ENCODE measurements around the gene TMEM86A.

TMEM86A gene

DNA sequence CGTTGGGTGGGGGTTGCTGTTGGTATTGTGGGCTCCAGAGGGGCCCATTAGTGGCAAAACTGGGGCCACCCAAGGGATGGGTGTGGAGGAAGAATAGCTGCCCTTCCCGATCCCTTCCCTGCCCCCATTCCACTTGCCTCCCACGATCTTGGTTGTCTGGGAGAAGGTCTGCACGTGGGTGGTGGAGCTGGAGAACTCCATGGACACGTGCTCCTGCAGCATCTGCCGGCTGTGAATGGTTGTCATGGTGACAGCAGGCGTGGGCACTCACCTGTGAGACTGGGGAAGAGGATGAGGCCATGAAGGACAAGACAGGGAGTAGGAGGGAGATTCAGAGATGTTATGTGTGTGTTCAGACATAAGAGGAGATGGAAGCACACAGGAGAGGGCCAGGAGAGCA is 25.4 kb downstream of the TMEM86A start:
- no peak for DNase-seq (ENCODE audit: low read depth, low spot score)

DNA sequence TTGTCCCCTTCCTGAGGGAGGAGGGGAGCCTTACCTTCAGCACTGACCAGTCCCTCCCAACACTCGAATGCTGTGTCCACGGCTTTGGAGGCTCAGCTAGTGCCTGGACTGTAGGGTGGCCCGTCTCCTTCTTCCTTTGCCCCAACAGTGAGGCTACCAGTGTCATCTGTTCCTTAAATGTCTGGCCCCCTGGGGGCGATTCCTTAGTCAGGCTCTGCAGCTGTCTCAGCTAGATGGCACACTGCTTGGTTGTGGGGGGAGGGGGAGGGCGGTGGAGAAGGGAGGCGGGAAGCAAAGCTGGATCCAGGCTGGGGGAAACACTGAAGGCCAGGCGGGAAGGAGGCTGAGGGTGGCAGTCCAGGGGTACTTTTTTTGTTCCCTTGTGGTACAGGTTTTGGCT is 27.5 kb downstream of the TMEM86A start, which contains the start of gene IGSF22:
Gene IGSF22 (minus strand): TSS at position 149 of the 400 bp plus-strand sequence. CDS start 1,952 bp downstream, outside the sequence.
- DNase-seq (ENCODE audit: low read depth, low spot score): no peak

DNA sequence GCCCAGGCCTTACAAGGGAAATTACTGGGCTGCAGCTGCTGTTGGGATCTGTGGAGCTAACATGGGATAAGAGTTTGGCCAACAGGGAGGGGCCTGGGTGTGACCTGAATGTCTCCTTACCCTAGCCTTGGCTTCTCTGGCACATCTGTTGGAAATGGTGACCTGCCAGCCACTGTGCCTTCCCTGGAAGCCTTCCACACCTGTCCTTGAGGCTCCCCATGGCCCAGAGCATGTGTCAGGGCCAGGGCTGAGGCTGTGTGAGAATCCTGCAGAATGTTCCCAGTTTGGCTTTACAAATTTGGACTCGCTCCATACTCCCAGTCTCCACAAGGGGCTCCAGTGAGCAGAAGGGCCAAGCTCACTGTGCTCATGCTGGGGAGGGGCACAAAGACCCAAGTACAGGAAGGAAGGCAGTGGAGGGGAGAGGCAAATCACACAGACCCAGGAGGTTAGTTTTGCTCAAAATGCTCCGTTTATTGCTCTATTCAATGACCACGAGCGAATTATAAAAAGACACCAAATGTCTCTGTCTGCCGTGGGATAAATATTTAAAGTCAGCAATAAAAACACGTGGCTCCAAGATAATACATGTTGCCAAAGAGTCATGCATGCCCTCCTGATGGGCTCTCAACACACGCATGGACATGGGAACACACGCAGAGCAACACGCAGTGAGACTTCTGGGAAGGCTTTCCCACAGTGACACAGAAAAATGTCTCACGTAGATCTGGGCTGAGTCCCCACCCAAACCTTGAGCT is 29.1 kb downstream of the TMEM86A start:
- no peak for DNase-seq (ENCODE audit: low read depth, low spot score)

DNA sequence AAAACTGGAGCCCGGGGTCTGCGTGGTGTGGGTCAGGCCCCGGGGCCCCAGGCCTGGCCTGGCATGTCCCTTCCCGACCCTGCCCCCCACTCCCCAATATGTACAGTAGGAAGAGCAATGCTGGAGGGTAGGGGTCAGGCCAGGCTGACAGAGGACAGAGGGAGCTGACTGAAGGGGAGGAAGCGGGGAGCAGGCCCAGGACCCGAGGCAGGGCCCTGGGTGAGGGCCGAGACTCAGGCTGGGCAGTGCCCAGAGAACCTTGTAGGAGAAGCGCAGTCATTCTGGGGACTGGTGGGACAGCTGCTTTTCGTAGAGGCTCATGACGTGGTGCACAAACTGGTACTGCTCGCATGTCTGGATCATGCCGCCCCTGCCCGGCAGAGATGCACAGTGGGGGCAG is 30.1 kb downstream of the TMEM86A start:
- no peak for DNase-seq (ENCODE audit: low read depth, low spot score)

DNA sequence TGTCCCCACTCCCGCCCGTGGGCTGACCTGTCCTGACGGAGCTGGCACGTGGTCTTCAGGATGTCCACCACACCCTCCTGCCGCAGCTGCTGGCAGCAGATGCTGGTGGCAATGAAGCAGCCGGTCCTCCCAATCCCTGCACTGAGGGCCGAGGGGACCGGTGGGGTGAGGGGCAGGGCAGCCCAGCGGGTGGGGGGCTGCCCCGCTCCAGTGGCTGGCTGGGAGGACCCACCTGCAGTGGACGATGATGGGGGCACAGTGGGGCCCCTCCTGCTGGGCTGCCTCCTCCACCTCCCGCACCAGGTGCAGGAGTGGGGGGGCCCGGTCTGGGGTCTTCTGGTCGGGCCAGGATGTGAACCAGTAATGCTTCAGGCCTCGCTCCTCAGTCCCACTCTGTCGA is 30.8 kb downstream of the TMEM86A start:
- DNase-seq (ENCODE audit: low read depth, low spot score): no peak

DNA sequence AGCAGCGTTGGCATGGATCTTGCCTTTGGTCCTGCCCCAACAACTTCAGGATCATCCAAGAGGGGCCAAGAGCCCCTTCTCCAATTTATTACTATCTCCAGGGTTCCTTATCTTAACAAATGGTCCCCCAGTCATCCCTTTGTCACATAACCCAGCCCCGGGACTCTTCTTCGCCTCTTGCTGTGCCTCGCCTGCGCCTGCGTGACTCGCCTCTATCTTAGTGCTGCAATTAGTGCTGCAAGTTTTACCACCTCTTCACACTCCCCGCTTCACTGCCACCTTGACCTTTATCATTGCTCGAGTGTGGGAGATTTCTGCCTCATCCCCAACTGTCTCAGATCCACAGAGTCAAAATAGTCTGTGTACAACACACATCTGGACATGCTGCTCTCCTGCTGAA is 31.4 kb downstream of the TMEM86A start:
- no peak for DNase-seq (ENCODE audit: low read depth, low spot score)

DNA sequence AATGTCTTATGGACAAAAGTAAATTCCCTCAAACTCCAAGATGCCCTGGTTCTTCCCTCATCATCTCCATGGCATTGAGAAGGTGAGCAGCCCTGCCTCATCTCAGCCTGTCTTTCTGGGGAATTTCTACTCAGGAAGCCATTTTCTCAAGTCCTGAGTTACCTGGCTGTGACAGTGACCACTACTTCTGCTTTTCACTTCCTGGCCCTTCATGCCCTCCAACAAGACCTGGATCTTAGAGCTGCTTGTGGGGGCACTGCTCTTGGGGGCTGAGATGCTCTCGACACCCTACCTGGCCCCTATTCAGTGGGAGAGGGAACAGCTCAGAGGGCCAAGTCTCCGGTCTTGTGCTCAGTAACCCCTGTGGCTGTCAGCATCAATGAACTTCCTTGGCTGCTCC is 32.9 kb downstream of the TMEM86A start:
- no peak for DNase-seq (ENCODE audit: low read depth, low spot score)

DNA sequence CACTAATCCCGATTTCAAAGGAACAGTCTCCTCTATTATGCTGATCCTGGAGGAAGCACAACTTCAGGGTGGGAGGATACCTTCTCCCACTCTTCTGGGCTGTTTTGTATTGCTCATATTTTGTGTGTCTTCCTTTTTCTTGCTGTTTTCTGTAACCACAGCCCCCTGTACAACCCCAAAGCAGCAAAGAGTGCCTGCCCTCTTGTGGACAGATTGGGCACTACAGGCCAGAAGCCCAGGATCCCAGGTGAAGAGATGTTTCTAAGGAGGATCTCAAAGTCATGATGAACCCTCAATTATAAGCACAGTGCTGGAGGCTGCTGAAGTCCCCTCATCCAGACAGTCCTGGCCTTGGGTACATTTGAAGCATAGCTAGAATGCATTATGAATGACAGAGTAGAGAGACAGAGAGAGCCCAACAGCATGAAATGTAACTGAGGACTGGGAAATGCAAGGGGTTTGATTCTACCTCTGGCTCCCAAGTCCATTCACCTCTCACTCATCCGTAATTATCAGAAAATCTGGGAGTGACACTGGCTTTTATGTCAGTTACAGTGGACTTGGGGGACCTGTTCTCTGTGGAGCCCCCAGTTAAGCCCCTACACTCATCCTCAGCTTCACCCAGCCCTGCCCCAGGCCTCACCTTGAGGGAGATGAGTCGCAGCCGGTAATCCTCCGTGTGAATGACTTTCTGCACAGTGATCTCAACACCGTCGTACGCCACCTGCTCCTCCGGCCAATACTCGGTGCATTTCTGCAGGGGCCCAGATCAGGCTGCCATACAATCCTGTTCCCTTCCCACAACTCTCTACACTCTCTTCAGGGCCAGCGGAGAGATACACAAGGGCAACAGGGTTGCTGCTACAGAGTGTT is 33.6 kb downstream of the TMEM86A start:
- no peak for DNase-seq (ENCODE audit: low read depth, low spot score)

DNA sequence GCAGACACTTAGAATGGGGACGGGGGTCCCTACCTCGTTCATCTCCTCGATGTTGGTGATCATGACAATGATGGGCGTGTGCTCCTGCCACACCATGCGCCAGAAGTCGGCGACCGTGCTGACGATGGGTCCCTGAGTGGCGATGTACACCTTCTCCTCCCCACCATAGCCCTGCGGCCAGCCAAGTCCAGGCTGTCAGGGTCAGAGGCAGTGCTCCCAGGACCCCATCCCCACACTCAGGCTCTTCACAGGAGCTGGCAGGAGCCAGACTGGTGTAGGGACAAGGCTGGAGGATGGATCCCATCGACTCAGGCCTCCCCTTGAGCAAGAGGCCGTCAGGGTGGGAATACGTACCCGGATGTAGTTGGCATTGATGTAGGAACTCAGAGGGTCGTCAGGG is 34.6 kb downstream of the TMEM86A start:
- DNase-seq (ENCODE audit: low read depth, low spot score): no peak

DNA sequence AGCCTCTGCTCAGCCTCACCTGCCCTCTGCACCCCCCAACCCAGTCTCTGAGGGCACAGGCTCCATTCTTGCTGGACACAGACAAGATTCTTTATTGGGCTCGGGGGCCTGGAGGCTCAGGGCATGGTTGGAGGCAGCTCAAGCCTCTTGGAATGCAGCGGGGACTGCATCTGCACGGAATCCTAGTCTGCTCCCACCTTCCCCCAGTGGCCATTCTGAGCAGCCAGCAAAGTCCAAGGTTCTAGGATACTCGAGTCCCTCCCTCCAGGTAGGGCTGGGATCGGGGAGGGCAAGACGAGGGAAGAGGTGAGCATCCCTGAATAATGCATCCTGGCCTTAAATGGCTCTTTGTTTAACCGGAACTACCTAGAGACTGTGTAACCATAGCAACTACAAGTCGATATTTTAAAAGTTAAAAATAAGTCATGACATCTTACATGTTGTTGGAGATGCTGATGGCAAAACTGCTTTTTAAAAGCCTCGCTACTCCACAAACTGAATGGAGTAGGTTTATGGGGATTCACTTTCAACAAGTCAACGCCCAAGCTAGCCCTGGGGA is 38.1 kb downstream of the TMEM86A start:
- no peak for DNase-seq (ENCODE audit: low read depth, low spot score)

DNA sequence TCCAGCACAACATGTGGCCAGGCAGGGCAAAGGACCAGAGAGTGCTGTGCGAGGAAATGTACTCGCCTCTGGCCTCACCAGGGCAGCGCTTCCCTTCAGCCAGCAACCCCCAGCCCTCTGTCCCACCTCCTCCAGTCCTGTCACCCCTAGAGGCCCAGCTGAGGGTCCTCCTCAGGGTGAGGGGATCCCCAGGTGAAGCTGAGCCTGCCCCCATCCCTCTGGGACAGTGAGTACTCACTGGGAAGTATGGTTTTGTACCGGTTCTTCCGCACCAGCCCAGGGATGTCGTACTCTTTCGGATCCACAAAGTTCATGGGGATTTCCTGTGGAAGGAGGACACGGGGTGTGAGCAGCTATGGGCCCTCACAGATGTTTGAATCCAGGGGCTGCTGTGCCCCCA is 39.1 kb downstream of the TMEM86A start:
- no peak for DNase-seq (ENCODE audit: low read depth, low spot score)

DNA sequence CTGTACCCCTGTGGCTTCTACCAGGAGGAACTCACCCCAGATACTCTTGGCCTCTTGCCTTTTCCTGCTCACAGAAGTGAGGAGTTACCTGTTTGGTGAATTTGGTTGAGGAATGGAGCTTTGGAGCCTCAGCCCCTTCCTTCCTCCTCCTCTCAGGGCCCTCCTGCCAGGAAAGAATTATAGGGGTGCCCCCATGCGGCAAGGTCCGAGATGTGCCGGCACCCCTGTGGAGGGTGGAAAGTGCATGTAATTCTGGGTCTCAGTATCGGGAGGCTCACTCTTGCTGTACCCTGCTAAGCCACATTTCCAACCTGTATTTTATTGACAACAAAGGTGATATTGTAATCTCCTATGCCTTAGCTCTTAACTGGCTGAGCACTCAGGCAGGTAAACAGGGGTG is 41.1 kb downstream of the TMEM86A start:
- no peak for DNase-seq (ENCODE audit: low read depth, low spot score)

DNA sequence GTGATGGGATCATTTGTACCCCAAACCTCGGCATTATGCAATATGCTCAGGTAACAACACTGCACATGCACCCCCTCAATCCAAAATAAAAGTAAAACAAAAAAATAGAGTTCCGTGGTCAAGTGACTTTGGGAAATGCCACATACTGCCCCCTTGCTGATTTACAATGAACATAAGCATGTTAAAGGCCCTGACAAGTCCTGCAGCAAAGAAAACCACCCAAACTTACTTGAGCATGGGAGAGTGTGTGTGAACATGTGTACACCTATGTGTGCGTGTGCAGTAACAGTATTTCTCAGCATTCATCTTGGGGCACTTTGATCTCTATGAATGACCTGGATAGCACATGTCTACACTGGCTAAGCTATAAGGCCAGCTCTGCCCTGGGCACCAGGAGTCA is 43.2 kb downstream of the TMEM86A start:
- DNase-seq (ENCODE audit: low read depth, low spot score): no peak

DNA sequence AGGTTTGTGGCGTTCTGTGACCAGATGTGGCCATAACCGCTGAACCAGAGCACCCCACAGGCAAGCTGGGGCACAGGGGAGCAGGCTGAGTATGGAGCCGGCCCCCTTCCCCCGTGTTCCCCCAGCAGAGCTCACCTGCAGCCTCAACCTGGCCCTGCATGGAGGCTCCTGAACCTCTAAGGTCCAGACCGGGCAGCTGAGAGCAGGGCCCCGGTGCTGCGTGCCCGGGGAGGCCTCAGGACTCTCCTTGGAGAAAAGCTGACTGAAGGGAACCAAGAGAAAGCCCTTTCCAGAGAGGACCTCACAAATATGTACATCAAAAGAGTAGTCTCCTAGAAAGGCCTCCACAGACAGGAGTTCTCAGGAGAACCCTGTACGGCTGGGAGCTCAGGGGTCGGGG is 44.8 kb downstream of the TMEM86A start:
- DNase-seq (ENCODE audit: low read depth, low spot score): no peak

DNA sequence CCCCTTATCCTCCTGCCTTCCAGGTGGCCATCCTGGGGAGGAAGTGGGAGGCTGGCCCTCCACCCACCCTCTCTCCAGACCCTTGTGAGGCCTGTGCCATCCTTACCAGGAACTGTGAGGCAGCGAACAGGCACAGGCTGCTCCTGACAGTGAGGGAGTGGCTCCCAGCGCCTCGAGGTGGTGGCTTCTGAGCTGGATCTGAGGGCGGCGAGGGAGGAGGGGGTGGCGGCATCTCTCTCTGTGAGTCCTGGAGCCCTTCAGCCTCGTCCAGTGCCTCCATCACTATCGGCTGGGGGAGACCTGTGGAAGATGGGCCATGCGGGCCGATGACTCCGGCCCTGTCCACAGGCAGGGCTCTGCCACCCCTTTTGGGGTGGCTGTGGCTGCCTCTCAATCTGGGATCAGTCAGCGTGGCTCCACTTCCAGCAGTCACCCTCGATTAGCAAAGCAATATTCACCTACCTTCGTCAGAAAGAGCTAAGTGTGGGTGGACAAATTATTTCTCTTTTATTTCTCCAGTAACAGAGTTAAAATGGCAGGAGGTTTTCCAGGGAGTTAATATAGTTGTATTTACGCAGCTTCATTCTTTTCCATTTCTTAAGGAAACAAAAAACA is 45.4 kb downstream of the TMEM86A start:
- DNase-seq (ENCODE audit: low read depth, low spot score): no peak

DNA sequence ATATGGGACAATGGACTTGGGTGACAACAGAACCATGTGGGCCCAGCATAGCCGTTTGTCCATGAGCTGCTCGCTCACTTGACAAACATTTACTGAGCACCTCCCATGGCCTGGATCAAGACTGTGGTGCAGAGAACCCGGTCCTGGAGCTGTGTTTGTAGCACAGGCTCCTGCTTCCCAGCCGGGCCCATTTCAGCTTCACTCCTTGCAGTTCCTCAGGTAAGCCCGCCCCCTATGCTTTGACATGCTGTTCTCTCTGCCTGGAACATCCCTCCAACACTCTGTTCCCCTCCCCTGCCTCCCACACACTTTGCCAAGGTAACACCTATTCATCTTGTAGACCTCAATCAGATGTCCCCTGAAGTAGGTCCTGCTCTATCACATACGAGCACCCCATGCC is 46.7 kb downstream of the TMEM86A start:
- DNase-seq (ENCODE audit: low read depth, low spot score): no peak

DNA sequence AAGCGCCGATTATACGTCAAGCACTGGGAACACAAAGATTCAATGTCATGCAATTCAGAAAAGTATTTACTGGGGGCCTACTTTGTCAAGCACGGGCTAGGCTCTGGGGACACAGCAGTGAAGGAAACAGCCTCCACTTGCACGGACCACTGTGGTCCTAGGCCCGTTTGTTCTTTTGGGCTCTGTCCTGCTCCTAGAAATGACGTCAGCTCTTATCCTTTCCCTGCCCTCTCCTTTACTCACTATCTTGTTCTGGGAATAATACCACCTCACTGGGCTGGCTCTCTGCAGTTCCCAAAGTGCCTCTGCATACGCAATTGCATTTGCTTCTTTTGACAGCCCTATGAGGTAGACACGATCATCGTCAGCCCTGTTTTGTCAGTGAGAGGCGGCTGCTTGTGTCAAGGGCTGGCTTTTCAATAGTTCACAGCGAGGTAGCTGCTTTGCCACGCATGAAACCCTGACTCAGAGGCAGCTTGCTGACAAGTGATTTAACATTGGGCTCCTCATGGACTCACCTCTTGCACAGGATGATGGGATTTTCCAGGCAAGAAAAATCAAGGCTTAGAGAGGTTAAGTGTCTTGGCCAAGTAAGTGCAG is 50.3 kb downstream of the TMEM86A start:
- DNase-seq (ENCODE audit: low read depth, low spot score): no peak

DNA sequence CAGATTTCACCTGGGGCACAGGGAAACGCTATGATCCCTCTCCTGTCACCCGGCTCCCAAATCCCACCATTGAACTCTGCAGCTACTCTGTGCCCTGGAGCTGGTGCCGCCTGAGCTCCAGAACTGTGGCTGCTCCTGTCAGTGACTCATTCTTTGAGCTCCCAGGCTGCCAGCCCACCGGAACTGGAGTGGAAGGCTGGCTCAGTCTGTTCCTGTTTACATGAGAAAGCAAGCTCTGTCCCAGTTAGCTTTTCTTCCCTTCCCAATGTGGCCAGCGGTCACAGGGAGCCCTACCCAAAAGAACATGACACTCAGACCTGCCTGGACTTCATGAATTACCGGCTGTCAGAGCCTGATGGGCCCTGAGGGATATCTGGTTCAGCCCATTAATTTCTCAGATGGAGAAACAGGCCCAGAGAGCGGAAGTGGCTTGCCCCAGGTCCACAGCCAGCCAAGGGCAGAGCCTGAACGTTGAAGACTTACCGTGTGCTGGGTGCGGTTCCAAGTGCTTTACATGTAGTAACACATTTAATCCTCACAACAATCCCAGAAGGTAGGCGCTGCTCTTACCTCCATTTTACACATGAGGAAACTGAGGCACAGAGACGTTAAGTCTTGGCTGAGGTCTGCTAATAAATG is 51.2 kb downstream of the TMEM86A start:
- no peak for DNase-seq (ENCODE audit: low read depth, low spot score)

DNA sequence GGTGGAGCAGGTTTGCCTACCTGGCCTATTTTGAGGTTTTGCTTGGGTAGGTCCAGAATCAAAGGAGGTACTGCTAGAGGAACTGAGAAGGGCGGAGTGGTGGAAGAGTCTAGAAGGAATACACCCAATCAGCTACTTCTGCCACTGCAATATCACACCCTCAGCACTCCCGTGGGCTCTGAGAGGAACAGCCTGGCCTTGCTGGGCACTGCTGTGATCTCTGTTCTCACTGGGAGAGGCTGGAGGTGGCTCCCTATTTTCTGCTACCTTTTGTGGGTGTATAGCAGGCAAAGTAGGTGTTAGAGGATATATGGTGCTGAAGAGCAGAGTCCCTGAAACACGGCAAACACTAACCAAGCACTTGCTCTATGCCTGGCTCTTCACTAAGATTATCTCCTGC is 52.4 kb downstream of the TMEM86A start:
- no peak for DNase-seq (ENCODE audit: low read depth, low spot score)

DNA sequence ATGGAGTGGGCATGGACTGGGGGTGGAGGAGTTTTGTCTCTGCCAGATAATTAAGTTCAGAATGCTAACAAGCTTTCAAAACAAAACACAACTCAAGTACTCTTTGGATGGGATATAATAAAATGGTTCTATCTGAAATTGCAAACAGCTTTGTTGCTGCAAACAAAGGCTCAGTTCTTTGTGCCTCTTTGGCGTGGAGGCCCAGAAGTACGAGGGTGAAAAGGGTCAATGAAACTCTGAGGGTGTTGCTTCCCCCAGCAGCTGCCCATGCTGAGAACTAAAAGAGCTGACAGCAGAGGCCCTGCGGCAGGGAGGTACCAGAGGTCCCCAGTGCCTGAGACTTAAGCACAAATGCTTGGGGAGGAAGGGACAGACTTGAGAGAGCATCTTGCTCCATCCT is 53.9 kb downstream of the TMEM86A start:
- no peak for DNase-seq (ENCODE audit: low read depth, low spot score)

DNA sequence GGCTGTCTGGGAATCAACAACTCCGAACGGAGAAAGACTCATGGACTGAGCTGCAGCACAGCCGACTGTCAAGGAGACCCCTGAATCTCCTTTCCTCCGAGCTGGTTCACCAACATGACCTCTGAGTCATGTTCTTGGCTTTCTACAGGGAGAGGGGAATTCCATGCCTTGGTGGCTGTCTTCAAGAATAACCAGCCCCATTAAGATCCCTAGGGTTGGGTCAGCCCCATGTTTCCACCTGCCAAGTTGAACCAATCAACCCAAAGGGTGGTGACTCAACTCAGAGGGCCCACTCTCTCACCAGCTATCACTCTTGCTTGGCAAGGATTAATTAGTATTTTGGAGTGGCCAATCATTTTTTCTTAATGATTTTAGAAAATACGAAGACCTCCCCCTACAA is 55.7 kb downstream of the TMEM86A start:
- DNase-seq (ENCODE audit: low read depth, low spot score): no peak

Measured in smooth muscle cell of the brain vasculature (primary cell).